ENCODE measurements around the gene TMEM94. TPM values are rescaled to one million over a fixed set of nuclear protein-coding genes. Genes with fewer than 3 reads are reported as not detected.

The TMEM94 gene
- total and polyA plus RNA-seq, 2 of the 4 experiments (the other 2 are of a cell fraction) = 8.4 to 64.7 TPM

DNA sequence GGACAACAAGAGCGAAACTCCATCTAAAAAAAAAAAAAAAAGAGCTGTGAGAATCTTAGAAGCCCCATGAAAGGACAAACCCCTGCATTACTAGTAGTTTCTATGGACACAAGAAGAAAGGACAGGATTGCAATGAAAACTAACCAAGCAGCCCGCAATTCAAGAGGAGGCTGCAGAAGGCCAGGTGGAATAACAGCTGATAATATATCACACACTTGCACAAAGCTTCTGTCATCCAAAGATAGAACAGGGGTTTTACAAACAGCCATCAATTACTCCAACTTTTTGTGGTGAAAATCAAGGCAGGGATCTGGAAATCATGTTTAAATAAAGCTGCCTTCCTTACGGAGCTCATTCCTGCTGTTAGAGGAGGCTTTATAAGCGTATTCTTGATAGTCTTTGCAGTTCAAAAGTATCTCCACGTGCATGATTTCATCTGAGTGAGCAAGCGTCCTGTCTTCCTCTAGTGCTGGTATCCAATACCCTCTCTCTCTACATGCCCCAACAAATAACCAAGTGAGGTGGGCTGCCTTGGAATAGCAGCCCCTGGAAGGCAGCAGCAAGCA, 23.1 kb upstream of the TMEM94 start:
- no peak overlapping the region for H3K4me2 ChIP-seq (ENCODE audit: low read depth, low read length)
- intact Hi-C loops (cut with micrococcal nuclease) (loop anchor here (5.0 kb wide), 1 partner anchor 34 kb away; no protein-coding TSS in a partner anchor), in situ Hi-C loops (cut with MboI; ENCODE audit: low sequenced_read_pairs) (no loop called here), dilution Hi-C loops (cut with HindIII; ENCODE audit: low sequenced_read_pairs, unreplicated experiment) (no loop called here)
- no peaks in the 10 kb centered on the region for H3K27me3 ChIP-seq (ENCODE audit: control insufficient read depth, insufficient read depth, low read length)
- H3K23ac ChIP-seq (ENCODE audit: low read depth, low read length) = no peak overlapping the region
- BruUV-seq (replicated peaks) = no TSS peak
- no peak overlapping the region for H3K9ac ChIP-seq (ENCODE audit: low read depth, low read length)
- H3K36me3 ChIP-seq (ENCODE audit: control insufficient read depth, insufficient read depth, low read length) = no peaks in the 10 kb centered on the region
- no peak overlapping the region for H3K27ac ChIP-seq (ENCODE audit: insufficient read depth, low read length)
- no peak for DNase-seq
- no peak overlapping the region for H4K8ac ChIP-seq (ENCODE audit: low read depth in 2 of 2, low read length in 2 of 2)
- H2AK9ac ChIP-seq (replicated peaks; ENCODE audit: low read depth, low read length, poor library complexity) = no peak overlapping the region
- no peak overlapping the region for H4K5ac ChIP-seq (ENCODE audit: low read depth, low read length)
- no peaks in the 10 kb centered on the region for H3K9me3 ChIP-seq (ENCODE audit: control insufficient read depth, insufficient read depth, low read length)
- WGBS, 2 experiments (ENCODE audit: extremely low coverage in 2 of 2, insufficient read length in 1 of 2) = no CpG with 5 or more reads among the region's 6 CpGs
- H3K18ac ChIP-seq (ENCODE audit: low read depth, low read length) = no peak overlapping the region; the same call in 1 of the 2 replicates
- 0 out of 2 replicates have a peak overlapping the region, but pooled peaks have one; percentile 15 for H3K4ac ChIP-seq (ENCODE audit: low read depth, low read length)
- H3K79me1 ChIP-seq (ENCODE audit: low read depth in 1 of 2, low read length in 2 of 2) = no peaks in the 10 kb centered on the region
- TF ChIP-seq NFE2L2 (IDR thresholded peaks at IDR 0.05; ENCODE audit: low read depth, low read length) (no peak), MXI1 (IDR thresholded peaks at IDR 0.05; ENCODE audit: borderline replicate concordance, low read depth, low read length) (no peak), SMC3 (IDR thresholded peaks at IDR 0.05; ENCODE audit: low read depth, low read length) (no peak), CHD1 (IDR thresholded peaks at IDR 0.05; ENCODE audit: low read depth, low read length) (no peak)
- TF ChIP-seq, protein P1, sequence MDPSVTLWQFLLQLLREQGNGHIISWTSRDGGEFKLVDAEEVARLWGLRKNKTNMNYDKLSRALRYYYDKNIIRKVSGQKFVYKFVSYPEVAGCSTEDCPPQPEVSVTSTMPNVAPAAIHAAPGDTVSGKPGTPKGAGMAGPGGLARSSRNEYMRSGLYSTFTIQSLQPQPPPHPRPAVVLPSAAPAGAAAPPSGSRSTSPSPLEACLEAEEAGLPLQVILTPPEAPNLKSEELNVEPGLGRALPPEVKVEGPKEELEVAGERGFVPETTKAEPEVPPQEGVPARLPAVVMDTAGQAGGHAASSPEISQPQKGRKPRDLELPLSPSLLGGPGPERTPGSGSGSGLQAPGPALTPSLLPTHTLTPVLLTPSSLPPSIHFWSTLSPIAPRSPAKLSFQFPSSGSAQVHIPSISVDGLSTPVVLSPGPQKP (IDR thresholded peaks at IDR 0.05; ENCODE audit: borderline replicate concordance, low read depth, low read length) = no peak
- no peaks in the 10 kb centered on the region for H4K20me1 ChIP-seq (ENCODE audit: insufficient read depth, low read length)
- H2BK5ac ChIP-seq (ENCODE audit: low read depth, low read length, poor library complexity, severe bottlenecking) = no peak overlapping the region
- H3K4me1 ChIP-seq (ENCODE audit: control insufficient read depth, insufficient read depth, low read length) = peaks cover 8% of the 10 kb centered on the region; the same call in 1 of the 2 replicates
- H3K4me3 ChIP-seq (ENCODE audit: insufficient read depth, low read depth, low read length) = no peak overlapping the region
- ChIA-PET POLR2A (ENCODE audit: unreplicated experiment) (no interaction called here), CTCF (interaction anchor here (0.7 kb wide), 1 partner anchor 11 kb away, joined by 5 read pairs; no protein-coding TSS in a partner anchor)
- no peak overlapping the region for H2AFZ ChIP-seq (replicated peaks; ENCODE audit: low read length, poor library complexity)
- no peak overlapping the region for H2BK120ac ChIP-seq (ENCODE audit: low read depth, low read length)
- H2BK15ac ChIP-seq (ENCODE audit: low read depth, low read length) = no peak overlapping the region
- no peaks in the 10 kb centered on the region; the same call in 1 of the 2 replicates for H3K9me1 ChIP-seq (ENCODE audit: insufficient read depth, low read length)
- H2BK20ac ChIP-seq (ENCODE audit: low read depth, low read length) = 0 out of 2 replicates have a peak overlapping the region, but pooled peaks have one; percentile 21
- no peak overlapping the region for H3K14ac ChIP-seq (replicated peaks; ENCODE audit: low read depth, low read length)
- no peak overlapping the region for H3K56ac ChIP-seq (ENCODE audit: extremely low read depth, insufficient read depth, low read length)
- H4K91ac ChIP-seq (ENCODE audit: insufficient read depth, low read depth, low read length) = no peak overlapping the region
- no peak for ATAC-seq (ENCODE audit: low read depth)
- peak overlapping the region; percentile 34; the same call in 1 of the 2 replicates for H2AK5ac ChIP-seq (ENCODE audit: low read depth, low read length)

Measured in IMR-90 (cell line).